ENCODE data around the gene TSHZ1.

TSHZ1 gene

DNA sequence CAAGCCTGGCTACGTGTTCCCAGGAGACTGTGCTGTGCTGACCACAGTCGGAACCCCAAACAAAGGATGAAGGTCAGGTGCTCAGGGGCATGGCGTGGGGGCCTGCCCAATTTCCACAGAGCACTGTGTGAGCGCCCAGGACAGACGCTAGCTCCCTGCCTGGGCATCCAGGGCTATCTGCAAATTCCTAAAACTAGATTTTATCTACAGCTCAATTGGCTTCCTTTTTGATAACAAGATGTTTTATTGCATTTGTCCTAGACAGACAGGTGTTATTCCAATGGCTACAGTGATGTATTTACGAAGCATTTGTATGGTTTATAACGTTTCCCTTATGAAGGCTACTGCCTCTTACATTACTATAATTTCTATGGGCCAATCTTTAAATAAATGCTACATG is 17.7 kb upstream of the TSHZ1 start:
- no peak for DNase-seq (ENCODE audit: low read depth in 2 of 2)
- TF ChIP-seq, protein P1, sequence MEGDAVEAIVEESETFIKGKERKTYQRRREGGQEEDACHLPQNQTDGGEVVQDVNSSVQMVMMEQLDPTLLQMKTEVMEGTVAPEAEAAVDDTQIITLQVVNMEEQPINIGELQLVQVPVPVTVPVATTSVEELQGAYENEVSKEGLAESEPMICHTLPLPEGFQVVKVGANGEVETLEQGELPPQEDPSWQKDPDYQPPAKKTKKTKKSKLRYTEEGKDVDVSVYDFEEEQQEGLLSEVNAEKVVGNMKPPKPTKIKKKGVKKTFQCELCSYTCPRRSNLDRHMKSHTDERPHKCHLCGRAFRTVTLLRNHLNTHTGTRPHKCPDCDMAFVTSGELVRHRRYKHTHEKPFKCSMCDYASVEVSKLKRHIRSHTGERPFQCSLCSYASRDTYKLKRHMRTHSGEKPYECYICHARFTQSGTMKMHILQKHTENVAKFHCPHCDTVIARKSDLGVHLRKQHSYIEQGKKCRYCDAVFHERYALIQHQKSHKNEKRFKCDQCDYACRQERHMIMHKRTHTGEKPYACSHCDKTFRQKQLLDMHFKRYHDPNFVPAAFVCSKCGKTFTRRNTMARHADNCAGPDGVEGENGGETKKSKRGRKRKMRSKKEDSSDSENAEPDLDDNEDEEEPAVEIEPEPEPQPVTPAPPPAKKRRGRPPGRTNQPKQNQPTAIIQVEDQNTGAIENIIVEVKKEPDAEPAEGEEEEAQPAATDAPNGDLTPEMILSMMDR (IDR thresholded peaks at IDR 0.05; ENCODE audit: low read depth, low read length): no peak
- no peak overlapping the region for H3K4me3 ChIP-seq (replicated peaks in 1 of 2; ENCODE audit: low read depth in 2 of 2, low read length in 2 of 2)

DNA sequence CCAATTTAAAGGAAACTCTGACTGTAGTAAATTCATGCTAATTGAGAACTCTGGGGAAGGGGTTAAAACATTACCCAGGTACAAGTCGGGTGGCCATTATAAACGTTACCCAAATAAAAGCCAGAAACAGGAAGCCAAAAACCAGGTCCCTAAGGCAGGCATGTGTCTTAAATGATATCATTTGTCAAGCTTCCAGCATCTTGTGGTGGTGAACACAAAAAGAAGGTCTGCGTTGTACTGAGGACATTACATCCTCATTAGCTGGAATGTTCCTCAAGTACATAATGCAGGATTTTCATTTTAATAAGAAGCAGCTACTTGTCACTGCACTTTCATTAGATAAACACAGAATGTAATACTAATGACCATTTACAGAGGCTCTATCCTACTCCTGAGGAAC is 12.6 kb upstream of the TSHZ1 start:
- H3K4me3 ChIP-seq (replicated peaks in 1 of 2; ENCODE audit: low read depth in 2 of 2, low read length in 2 of 2): no peak overlapping the region
- DNase-seq (ENCODE audit: low read depth in 2 of 2): peak; percentile 52 to 55
- TF ChIP-seq, protein P1 (IDR thresholded peaks at IDR 0.05; ENCODE audit: low read depth, low read length): no peak

DNA sequence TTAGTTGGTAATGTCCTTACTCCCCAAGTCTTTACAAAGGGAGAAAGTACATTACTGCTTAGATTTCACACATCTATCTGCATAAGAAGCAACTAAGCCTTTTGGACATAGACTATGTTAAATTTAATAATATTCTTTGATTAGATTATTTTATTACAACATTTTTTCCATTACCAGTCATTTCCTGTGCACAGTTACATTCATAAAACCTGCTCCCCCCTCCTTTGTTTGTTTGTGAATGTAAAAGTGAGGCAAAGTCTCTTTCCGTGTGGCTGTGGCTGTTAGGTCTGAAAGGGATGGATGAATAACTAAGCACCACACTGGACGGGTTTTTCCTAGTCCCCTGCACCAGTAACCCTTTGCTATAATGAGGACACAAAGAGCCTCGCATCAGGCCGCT is 11.3 kb upstream of the TSHZ1 start:
- TF ChIP-seq, protein P1 (IDR thresholded peaks at IDR 0.05; ENCODE audit: low read depth, low read length): no peak
- peak; percentile 26 to 39 for DNase-seq (ENCODE audit: low read depth in 2 of 2)

DNA sequence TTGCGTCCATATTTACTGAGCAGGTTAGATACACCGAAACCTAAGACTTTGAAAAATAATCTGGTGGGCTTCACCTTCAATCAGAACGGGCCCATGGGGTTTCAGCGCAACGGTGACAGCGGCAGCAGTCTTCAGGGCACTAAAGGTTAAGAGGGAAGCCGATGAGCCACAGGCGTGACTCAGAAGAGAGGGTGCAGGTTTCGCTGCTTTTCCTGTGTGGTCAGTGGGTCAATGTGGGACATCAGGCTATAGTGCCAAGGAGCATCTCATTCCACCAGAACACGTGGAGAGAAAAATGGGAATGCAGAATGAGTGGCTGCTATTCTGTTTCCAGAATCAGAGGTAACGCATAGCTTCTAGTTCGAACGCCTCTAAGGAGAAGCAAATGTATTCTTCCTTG is 10.5 kb upstream of the TSHZ1 start:
- no peak for DNase-seq (ENCODE audit: low read depth in 2 of 2)
- TF ChIP-seq, protein P1 (IDR thresholded peaks at IDR 0.05; ENCODE audit: low read depth, low read length): no peak
- no peak overlapping the region for H3K4me3 ChIP-seq (replicated peaks in 1 of 2; ENCODE audit: low read depth in 2 of 2, low read length in 2 of 2)

More for the DNA sequence above, 11.3 kb upstream of the TSHZ1 start:
- no peak overlapping the region for H3K4me3 ChIP-seq (replicated peaks in 1 of 2; ENCODE audit: low read depth in 2 of 2, low read length in 2 of 2)

DNA sequence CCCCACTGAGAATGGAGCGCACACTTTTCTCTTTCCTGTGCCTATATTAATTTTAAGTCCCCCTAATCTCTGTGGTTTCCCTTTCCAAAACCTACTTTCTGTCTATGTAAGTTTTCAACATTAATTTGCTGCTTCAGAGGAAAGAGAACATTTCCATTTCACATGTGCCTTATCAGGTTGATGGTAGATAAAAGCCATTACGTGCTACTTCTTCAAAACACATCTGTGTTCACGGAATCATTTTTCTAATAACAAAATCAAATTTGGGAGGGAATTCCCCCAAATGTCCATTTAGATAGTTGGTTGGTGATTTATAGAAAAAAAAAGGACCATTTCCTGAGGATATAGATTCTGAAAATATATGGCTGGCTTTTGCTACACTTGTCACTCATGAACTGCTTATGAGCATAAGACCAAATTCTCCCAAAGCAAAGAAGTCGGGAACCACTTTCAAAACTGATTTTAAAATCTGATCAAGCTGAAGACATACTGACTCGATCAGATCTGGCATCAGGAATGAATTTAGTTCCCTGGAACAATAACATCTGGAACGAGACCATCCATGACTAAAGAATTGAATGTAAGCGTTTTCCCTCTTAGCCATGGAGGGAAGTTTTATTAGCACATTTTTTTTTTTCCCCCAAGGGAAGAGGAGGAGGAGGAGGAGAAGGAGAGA is 9.9 kb upstream of the TSHZ1 start:
- TF ChIP-seq, protein P1 (IDR thresholded peaks at IDR 0.05; ENCODE audit: low read depth, low read length): no peak
- H3K4me3 ChIP-seq (replicated peaks in 1 of 2; ENCODE audit: low read depth in 2 of 2, low read length in 2 of 2): no peak overlapping the region
- DNase-seq (ENCODE audit: low read depth in 2 of 2): no peak

DNA sequence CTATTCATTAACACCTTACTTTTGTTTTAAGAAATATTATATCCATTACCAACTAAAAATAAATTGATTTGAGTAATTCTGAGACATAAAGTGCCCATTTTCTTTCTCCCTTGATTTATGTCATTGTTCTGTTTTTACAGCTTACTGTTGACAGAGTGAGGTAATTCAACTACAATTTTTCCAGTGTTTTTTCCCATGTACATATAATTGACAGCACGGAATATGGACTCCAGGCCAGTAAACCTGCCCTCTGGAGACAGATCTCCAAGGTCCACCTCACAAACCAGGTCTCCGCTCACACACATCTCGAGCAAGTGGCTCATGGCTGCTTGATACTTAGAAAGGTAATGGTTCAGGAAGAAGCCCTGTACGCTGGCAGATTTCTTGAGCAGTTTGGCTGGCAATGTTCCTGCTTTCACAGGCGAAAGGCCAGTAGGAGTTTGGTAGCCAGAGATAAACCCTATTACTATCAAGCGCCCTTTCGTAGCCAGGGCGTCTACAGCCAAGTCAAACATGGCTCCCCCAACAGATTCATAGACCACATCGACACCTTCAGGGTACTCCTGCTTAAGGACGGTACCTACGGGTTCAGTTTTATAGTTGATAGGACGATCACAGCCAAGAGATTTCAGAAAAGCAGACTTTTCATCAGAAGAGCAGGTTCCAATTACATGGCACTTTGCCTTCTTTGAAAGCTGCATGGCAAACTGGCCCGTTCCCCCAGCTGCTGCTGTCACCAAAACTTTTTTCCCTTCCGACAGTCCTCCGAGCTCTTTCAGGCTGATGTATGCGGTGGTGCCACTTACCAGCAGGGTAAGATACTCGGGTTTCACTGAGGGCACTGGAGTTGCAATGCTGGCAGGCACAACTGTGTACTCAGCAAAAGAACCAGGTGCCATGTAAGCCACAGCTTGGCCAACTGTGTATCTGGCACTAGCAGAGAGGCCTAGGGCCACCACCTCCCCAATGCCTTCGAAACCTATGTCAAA is 9.0 kb upstream of the TSHZ1 start:
- TF ChIP-seq, protein P1 (IDR thresholded peaks at IDR 0.05; ENCODE audit: low read depth, low read length): no peak
- H3K4me3 ChIP-seq (replicated peaks in 1 of 2; ENCODE audit: low read depth in 2 of 2, low read length in 2 of 2): no peak overlapping the region
- DNase-seq (ENCODE audit: low read depth in 2 of 2): no peak
